ENCODE data around the gene MARCKSL1. TPM values are rescaled to one million over a fixed set of nuclear protein-coding genes. Genes with fewer than 3 reads are reported as not detected.
A peak's percentile ranks its signal among the peaks of the same experiment; 100 is the strongest.

MARCKSL1 gene
- total and polyA plus RNA-seq, 2 of the 13 experiments (the other 11 are each of a cell fraction or from before 2014, with no cell fraction given): 81.9 to 155 TPM

GRCh38 chr1:32336591-32336932, 529 bp upstream of the MARCKSL1 start (continued):
- TF ChIP-seq ATF7 (IDR thresholded peaks at IDR 0.05): no peak
- TF ChIP-seq ATF7 (CRISPR knock-in tag; IDR thresholded peaks at IDR 0.05): no peak
- TF ChIP-seq ZNF766 (CRISPR knock-in tag; IDR thresholded peaks at IDR 0.05; ENCODE audit: borderline replicate concordance): 0 out of 2 replicates have a peak, but pooled peaks have one; percentile 7
- TF ChIP-seq FIP1L1 (IDR thresholded peaks at IDR 0.05; ENCODE audit: borderline replicate concordance, insufficient read depth, low read depth, low read length): no peak
- no peak for TF ChIP-seq ZNF501 (CRISPR knock-in tag; IDR thresholded peaks at IDR 0.05)
- TF ChIP-seq CHD4 (IDR thresholded peaks at IDR 0.05; ENCODE audit: borderline replicate concordance, low read length): no peak
- no peak for TF ChIP-seq ZNF256 (CRISPR knock-in tag; conservative IDR thresholded peaks at IDR 0.05)
- TF ChIP-seq ZNF44 (CRISPR knock-in tag; IDR thresholded peaks at IDR 0.05): no peak
- no peak for TF ChIP-seq ZNF510 (CRISPR knock-in tag; IDR thresholded peaks at IDR 0.05; ENCODE audit: low read depth)
- TF ChIP-seq ZMAT3 (CRISPR knock-in tag; conservative IDR thresholded peaks at IDR 0.05): no peak; the same call in 1 of the 2 replicates
- TF ChIP-seq EZH2 (conservative IDR thresholded peaks at IDR 0.05; ENCODE audit: low read depth, low read length): no peak
- TF ChIP-seq SALL2 (CRISPR knock-in tag; IDR thresholded peaks at IDR 0.05): no peak
- TF ChIP-seq ZMYM3 (CRISPR knock-in tag; IDR thresholded peaks at IDR 0.05): no peak
- 0 out of 2 replicates have a peak, but pooled peaks have one; percentile 9 for TF ChIP-seq CTCF (CRISPR knock-in tag; IDR thresholded peaks at IDR 0.05)
- TF ChIP-seq SPEN (CRISPR knock-in tag; IDR thresholded peaks at IDR 0.05; ENCODE audit: low read depth): no peak
- TF ChIP-seq LCORL (IDR thresholded peaks at IDR 0.05): no peak
- TF ChIP-seq LCORL (CRISPR knock-in tag; IDR thresholded peaks at IDR 0.05): 0 out of 2 replicates have a peak, but pooled peaks have one; percentile 45
- no peak for TF ChIP-seq DNMT1 (CRISPR knock-in tag; IDR thresholded peaks at IDR 0.05)
- no peak for TF ChIP-seq ZSCAN5A (CRISPR knock-in tag; IDR thresholded peaks at IDR 0.05; ENCODE audit: borderline replicate concordance)
- TF ChIP-seq ZNF264 (CRISPR knock-in tag; IDR thresholded peaks at IDR 0.05): no peak
- TF ChIP-seq, protein P1, sequence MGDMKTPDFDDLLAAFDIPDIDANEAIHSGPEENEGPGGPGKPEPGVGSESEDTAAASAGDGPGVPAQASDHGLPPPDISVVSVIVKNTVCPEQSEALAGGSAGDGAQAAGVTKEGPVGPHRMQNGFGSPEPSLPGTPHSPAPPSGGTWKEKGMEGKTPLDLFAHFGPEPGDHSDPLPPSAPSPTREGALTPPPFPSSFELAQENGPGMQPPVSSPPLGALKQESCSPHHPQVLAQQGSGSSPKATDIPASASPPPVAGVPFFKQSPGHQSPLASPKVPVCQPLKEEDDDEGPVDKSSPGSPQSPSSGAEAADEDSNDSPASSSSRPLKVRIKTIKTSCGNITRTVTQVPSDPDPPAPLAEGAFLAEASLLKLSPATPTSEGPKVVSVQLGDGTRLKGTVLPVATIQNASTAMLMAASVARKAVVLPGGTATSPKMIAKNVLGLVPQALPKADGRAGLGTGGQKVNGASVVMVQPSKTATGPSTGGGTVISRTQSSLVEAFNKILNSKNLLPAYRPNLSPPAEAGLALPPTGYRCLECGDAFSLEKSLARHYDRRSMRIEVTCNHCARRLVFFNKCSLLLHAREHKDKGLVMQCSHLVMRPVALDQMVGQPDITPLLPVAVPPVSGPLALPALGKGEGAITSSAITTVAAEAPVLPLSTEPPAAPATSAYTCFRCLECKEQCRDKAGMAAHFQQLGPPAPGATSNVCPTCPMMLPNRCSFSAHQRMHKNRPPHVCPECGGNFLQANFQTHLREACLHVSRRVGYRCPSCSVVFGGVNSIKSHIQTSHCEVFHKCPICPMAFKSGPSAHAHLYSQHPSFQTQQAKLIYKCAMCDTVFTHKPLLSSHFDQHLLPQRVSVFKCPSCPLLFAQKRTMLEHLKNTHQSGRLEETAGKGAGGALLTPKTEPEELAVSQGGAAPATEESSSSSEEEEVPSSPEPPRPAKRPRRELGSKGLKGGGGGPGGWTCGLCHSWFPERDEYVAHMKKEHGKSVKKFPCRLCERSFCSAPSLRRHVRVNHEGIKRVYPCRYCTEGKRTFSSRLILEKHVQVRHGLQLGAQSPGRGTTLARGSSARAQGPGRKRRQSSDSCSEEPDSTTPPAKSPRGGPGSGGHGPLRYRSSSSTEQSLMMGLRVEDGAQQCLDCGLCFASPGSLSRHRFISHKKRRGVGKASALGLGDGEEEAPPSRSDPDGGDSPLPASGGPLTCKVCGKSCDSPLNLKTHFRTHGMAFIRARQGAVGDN (CRISPR knock-in tag; IDR thresholded peaks at IDR 0.05): peak; percentile 71
- TF ChIP-seq HMG20B (CRISPR knock-in tag; conservative IDR thresholded peaks at IDR 0.05): no peak
- TF ChIP-seq ZNF800 (CRISPR knock-in tag; IDR thresholded peaks at IDR 0.05): 0 out of 2 replicates have a peak, but pooled peaks have one; percentile 6
- no peak for TF ChIP-seq RBAK (CRISPR knock-in tag; IDR thresholded peaks at IDR 0.05)

Measured in HepG2 (cell line).